Fibroblast of the conjunctiva (primary cell): ENCODE results near the gene SIL1.
"Not testable (repeated sequence)": the region's sequence is repeated elsewhere in the genome, so short reads cannot be mapped to it uniquely, and the experiment has no call there.

ENCODE experiments used
- DNase-seq: peaks from one replicate; pipeline ENCODE4 v3.0.0-alpha.2; 2010; ENCODE audit warnings: low read depth

SIL1 gene

DNA sequence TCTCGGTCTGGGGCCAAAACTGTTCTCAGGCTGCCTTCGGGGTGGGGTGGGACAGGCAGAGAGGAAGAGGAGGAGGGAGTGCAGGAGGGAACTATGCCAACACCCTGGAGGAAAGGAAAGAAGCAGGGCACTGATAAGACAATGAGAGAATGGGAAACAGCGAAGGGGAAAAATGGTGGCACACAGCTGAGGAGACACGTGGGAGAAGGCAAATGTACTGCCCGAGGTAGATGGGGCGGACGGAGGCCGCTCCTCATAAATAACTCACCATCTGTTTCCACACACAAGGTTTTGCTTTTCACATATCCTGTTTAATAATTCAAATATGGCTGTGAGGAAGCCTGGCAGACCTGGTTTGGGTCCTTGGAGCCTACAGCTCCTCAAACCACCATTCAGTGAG lies 174.9 kb downstream of the SIL1 start:
- no peak for DNase-seq

DNA sequence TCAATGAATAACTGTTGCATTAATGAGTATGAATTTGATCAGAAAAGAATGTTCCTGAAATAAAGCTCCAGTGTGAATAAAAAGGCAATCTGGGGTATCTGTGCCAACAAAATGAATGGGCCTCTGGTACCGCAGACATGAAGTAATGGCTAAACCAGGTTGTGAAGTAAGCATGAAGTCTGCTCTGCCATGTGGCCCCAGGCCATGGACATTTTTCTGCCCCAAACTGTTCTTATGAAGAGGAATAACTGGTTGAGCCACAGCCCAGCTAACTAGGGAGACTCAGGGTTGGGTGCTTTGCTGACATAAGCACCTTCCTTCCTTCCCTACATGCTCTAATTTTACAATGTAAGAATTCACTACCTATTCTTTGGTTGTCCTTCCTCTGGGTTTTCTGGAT lies 175.6 kb downstream of the SIL1 start:
- no peak for DNase-seq

DNA sequence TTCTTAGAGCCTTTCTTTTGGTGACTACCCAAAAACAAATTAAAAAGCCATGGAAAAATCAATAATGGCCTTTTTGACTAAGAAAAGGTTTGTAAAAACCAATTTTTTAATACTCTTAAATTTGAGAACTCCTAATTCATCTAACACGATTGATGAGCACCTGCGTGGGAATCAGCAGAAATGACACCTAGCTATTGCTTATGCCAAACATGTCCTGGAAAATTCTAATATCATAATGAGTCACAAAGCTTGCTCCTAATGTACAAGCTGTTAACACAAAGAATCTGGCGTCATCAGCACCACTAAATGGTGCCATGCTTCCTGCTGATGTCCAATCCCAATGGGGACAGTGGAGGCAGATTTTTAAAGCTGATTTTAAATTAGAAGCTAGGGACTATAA lies 176.8 kb downstream of the SIL1 start:
- no peak for DNase-seq

DNA sequence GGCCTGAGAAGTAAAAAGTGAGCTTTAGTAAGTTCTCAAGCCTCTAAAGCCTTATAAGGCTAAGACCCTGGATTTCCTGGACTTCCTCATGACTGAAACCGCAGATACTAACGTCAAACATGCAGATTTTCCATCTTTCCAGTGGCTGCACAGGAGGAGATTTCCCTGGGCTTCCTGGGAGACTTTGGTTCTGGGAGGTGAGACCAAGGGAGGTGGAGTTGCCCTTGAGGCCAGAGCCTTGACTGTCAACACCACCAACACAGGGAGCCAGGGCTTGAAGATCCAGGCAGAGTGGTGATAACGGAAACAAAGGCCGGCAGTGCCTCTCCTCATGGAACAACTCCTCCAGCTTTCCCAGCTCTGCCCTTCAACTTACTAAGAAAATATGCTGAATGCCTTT lies 178.3 kb downstream of the SIL1 start:
- no peak for DNase-seq

DNA sequence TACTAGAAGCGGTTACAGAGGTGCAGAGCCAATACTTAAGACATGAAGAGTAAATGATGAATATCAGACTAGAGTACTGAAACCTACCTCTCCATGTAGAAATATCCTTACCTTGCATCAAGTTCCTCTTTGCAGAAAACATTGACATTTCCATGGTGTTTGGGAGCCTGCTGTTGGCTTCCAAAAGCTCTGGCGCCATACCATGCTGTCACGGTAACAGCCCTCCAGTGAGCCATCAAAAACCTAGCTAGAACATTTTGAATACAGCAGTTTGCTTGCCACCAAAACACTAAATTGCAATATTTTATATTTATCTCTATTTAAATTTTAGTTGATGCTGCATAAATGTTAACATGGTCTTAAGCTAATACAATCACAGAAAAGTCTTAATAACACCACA lies 179.0 kb downstream of the SIL1 start:
- DNase-seq = no peak

DNA sequence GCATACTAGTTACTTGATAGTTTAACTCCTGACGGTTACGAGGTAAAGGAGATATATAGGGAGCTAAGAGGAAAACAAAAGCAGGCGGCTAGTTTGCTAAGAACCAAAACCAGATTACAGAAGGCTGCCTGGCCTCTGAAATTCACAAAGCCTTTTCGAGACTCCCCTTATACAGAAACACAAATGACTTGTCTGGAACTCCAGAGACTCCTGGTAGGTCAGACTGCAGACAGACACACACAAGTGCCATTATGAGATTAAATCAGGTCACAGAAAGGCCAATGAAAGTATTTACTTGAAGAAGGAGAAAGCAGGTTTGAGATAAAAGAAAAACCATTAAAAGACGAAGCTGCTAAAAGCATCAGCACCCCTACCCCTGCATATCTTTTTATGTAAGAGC lies 180.5 kb downstream of the SIL1 start:
- DNase-seq = no peak

DNA sequence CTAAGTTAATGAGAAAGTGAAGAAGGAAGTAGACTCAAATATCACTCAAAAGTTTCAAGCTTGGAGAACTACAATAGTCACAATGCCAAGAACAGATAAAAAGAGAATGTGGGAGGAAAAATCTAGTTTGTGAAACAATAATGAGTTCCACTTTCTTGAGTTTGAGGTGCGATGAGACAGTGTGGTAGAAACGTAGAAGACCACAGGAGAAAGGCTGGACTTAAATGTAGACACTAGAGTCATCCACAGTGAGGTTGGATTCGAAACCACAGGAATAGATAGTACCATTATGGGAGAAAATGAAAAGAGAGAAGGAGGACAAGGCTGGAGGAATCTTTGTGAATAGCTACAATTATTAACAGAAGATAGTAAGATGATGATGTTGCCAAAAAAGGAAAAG lies 182.0 kb downstream of the SIL1 start:
- DNase-seq = no peak

DNA sequence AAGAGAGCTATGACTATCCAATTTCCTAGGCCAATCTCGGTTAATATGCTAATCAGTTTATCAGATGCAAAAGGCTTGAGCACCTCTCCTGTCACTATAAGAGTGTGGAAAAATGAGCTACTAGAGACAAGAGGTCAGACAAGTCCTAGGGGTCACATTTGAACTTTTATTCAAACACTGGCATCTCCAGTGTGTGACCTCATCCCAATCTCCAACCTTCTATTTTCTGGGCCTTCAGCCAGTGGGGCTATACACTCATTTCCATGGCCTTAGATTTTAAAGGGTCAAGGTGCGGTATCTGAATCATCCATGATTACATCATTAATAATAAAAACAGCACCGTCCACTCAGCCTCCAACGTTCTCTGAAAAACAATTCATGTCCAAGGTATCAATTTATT lies 183.4 kb downstream of the SIL1 start:
- DNase-seq = peak; percentile 28

DNA sequence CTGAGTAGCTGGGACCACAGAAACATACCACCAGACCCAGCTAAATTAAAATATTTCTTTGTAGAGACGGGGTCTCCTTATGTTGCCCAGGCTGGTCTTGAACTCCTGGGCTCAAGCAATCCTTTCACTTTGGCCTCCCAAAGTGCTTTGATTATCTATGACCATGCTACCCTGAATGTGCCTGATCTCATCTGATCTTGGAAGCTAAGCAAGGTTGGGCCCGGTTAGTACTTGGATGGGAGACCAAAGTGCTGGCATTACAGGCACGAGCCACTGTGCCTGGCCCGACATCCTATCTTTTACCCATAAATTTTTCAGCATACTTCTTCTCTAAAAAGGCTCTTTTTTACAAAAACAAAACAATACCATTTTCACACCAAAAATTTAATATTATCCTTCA lies 186.0 kb downstream of the SIL1 start:
- no peak for DNase-seq

DNA sequence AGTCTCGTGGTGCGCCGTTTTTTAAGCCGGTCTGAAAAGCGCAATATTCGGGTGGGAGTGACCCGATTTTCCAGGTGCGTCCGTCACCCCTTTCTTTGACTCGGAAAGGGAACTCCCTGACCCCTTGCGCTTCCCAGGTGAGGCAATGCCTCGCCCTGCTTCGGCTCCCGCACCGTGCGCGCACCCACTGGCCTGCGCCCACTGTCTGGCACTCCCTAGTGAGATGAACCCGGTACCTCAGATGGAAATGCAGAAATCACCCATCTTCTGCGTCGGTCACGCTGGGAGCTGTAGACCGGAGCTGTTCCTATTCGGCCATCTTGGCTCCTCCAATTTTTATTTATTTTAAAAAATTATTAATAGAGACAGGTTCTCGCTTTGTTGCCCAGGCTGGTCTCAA lies 187.0 kb downstream of the SIL1 start:
- not testable (repeated sequence) for DNase-seq

DNA sequence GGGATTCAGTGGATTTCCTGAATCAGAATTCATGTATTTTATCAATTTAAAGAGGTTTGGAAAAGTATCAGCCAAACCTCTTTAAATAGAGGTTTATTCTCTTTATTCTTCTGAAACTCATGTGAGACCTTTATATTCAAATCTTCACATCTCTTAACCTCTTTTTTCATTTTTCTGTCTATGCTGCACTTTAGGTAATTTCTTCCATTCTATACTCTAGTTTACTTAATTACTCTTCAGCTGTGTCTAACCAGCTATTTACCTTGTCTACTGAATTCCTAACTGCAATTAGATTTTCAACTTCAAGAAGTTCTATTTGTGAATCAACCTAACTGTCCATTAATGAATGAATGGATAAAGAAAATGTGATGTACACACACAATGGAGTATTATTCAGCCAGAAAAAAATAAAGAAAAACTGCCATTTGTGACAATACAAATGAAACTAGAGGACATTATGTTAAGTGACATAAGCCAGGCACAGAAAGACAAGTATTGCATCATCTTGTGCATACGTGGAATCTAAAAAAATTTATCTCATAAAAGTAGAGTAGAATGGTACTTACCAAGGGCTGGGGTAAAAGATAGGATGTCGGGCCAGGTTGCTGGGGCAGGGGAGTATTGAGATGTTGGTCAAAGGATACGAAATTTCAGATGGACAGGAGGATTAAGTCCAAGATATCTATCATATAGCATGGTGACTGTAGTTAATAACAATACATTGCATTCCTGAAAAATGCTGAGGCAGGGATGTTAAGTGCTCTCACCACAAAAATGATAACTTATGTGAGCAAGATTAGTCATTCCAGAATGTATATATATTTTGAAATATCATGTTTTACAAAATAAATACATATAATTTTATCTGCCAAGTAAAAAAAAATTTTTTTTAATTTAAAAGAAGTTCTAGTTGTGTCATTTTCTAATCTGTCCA lies 193.5 kb downstream of the SIL1 start:
- DNase-seq = no peak

DNA sequence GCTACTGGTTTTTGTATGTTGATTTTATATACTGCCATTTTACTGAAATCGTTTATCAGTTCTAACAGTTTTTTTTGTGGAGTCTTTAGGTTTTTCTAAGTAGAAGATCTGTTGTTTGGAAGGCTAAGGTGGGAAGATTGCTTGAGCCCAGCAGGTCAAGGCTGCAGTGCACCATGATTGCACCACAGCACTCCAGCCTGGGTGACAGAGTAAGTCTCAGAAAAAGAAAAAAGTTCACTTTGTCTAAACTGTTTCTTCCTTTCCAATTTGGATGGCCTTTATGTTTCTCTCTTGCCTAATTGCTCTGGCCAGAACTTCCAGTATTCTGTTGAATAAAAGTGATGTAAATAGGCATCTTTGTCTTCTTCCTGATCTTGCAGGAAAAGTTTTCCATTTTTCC lies 198.5 kb downstream of the SIL1 start:
- DNase-seq = no peak

DNA sequence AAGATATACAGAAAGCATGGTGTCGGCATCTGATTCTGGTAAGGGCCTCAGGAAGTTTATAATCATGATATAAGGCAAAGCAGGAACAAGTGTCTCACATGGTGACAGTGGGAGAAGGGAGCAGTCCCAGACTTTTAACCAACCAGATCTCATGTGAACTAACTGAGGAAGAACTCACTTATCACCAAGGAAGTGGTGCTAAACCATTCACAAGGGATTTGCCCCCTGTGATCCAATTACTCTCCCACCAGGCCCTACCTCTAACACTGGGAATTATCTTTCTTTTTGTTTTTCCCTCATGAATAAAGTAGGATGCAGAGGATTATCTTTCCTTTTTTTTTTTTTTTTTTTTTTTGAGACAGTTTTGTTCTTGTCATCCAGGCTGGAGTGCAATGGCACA lies 199.6 kb downstream of the SIL1 start:
- DNase-seq = no peak

DNA sequence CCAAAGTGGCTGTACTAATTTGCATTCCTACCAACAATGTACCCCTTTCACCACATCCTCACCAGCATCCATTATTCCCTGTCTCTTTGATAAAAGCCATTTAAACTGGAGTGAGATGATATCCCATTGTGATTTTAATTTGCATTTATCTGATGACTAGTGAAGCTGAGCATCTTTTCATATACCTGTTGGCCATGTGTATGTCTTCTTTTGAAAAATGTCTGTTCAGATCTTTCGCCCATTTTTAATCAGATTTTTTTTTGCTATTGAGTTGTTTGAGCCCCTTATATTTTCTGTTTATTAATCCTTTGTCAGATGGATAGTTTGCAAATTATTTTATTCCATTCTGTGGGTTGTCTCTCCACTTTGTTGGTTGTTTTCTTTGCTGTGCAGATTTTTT lies 202.0 kb downstream of the SIL1 start:
- DNase-seq = no peak

DNA sequence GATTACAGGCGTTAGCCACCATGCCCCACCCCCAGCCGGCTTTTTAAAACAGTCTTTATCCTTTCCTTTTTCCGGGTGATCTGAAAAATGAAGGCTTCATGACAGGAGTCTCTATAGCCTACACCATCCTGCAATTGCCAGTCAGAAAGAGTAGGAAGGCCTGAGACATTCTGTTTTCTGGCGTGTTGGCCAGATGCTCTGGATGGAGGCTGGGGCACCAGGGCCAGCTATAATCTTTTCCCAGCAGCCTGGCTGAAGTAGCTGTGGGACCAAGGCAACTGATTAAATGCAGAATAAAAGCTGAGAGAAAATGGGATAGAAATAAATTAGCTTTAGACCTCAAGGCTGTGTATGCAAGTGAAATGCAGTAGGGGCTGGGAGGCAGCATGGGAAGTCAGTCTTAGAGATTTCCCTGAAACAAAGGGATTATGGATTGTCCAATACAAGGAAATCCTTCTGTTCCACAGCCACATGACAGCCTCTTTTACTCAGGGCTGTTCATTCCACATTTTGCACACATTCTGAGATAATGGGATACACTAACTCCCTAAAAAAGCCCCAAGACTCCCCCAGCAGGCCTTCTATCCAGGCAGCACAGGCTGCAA lies 207.1 kb downstream of the SIL1 start:
- DNase-seq = no peak

DNA sequence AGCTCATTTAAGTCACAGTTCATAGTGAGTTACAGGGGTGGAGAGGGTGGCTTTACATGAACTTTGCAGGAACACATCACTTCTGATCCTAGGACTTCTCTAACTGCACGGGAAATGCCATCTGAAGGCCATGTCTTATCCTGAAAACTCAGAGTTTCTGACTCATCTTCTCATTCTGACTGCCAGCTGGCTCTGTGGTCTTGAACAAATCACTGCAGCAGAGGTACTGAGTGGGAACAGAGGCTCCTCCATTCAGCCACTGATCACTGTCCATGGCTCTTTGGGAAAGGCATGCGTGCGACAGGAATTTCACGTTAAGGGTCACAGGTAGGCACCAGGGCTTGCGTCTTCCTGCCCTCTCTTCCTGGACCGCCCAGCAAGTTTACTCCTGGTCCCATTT lies 208.4 kb downstream of the SIL1 start:
- no peak for DNase-seq

DNA sequence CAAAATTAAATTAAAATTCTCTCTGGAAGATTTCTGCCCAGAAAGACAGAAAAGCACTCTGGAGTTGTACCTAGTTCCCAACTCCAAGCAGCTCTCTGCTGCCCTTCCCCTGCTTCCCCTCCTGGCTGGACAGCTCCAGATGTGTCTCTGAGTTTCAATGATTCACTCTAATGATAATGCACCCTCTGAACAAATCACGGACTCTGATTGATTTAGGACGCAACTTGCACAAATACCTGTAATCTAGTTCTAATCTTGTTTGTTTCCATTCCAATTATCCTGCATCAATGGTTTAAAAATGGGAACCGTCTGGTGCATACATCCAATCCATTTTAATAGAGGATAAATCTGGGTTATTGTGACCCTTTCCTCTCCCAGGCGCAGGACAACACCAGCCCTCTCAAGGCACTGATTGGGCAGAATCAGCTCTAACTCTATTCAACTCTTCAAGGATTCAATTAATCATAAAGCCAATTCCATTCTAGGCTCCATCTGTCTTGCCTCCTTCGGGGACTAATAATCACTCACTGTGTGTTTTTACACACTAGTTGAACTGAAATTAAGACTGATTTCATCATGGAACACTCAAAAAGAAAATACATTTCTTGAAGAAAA lies 211.9 kb downstream of the SIL1 start:
- DNase-seq = no peak

DNA sequence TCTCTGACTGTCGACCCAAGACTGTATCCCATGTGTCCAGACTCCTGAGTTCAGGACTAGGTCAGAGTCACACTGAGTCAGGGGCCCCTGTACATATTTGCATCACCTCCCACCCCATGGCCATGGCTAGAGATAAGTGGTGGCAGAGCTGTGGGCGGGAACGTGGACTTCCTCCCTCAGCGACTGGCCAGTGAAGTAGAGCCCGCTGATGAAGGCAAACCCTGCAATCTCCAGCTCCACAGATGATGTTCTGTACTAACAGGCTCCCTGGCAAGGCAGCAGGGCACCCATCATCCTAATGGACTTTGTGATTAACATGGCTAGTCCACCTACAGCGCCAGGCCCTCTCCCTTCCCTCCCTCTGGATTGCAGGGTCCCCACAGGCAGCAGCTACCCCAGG lies 212.5 kb downstream of the SIL1 start:
- DNase-seq = no peak

DNA sequence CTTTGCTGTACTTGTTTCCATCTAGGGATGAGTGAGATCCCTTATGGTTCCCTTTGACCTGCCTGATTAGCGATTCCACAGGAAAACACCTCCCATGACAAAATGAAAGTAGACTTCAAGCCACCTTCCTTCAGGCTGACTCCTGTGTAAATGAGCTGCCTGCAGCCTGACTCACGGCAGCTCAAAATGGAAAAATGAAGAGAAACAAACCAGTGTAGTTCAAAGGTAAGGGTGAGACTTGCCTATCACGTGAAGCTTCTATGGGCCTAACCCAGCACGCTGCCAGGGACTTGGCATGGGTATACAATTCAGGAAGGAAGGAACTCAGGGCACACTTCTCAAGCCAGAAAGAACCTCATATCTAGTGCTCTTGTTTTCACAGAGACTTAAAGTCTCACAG lies 212.9 kb downstream of the SIL1 start:
- DNase-seq = no peak

DNA sequence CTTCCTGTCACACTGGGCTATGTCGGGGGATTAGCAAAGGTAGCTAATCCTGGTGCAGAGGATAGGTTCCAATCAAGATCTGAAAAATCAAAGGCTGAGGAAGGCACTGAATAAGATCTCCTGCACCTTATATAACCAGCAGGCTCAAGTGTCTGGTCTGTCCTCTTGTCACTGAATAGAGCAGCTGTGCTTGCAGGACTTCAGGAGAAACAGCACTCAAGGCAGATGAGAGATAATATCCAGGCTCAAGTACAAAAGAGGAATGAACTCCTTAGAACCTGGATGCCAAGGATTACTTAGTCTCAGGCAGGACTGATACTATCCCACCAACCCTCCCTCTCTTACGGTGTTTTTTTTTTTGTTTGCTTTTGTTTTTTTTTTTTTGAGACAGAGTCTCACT lies 214.2 kb downstream of the SIL1 start:
- DNase-seq = no peak

DNA sequence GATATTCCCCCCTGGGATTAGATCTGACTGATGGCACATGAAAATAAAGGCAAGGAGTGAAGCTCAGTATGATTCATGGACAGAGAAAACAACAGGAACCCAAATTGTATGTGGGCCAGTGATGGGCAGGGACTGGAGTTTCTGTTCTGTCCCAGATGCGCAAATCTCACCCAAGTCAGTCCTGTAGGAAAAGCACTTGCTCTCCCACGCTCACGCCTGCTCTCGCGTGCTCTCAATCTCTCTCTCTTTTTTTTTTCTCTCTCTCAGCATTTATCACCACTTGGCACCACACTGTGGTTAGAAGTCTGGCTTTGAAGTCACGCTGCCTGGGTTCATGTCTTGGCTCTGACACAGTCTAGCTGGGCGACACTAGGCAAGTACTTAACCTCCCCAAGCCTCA lies 216.6 kb downstream of the SIL1 start:
- DNase-seq = no peak

DNA sequence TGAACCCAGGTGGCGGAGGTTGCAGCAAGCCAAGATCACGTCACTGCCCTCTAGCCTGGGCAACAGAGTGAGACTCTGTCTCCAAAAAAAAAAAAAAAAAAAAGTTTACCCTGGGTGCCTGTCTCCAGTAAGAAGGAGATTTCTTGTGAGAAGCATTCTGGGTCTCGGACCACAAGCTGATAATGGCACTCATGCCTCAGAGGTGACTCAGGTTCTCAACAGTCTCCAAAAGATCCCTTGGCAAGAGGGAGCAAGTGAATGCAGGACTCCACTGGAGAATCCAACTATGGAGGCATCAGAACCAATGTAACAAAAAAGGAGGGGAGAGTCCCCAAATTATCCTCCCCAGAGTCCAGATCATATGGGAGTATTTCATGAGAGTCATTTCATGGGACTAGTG lies 217.0 kb downstream of the SIL1 start:
- no peak for DNase-seq

DNA sequence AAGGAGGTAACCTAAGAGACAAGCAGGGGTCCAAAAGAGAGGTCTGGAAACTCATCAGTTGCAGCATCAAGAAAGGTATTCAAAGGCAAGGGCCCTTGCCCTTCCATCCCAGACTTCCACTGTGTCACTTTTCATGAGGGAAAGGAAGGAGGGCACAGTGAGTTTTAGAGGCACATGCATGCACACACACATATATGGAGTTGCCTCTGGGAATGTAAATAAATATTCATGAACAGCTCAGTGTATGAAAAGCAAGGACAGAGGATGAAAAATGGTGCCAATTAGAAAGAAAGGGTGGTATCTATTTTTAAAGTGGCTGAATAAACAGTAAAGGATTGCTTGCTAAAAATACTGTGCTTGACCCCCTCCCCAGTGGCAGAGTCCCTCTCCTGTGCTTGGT lies 217.7 kb downstream of the SIL1 start:
- DNase-seq = no peak
